ENCODE results near the gene ZC3HAV1. TPM values are rescaled to one million over a fixed set of nuclear protein-coding genes. Genes with fewer than 3 reads are reported as not detected.

The ZC3HAV1 gene
- total RNA-seq, 4 donors from 2014 or later, result 24.4 to 29.7 (median 27.6) TPM

DNA sequence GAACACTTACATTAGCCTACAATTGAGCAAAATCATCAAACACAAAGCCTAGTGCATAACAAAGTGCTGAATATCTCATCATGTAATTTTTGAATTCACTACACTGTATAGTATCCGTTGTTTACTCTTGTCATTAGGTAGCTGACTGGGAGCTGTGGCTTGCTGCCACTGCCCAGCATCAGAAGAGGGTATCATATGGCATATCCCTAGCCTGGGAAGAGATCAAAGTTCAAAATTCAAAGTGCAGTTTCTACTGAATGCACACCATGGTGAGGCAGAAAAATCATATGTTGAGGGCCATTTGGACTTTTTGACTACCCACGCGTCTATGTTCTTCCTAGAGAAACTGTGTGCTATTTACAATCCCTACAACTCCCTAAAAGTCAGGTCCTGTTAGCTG is 7.5 kb upstream of the ZC3HAV1 start:
- TF ChIP-seq CTCF (IDR thresholded peaks at IDR 0.05; ENCODE audit: low read depth), result no peak

- no peak for TF ChIP-seq CTCF (IDR thresholded peaks at IDR 0.05; ENCODE audit: low read depth)
Observed at GRCh38 chr7:139115104-139115503, 5.6 kb upstream of the ZC3HAV1 start.

DNA sequence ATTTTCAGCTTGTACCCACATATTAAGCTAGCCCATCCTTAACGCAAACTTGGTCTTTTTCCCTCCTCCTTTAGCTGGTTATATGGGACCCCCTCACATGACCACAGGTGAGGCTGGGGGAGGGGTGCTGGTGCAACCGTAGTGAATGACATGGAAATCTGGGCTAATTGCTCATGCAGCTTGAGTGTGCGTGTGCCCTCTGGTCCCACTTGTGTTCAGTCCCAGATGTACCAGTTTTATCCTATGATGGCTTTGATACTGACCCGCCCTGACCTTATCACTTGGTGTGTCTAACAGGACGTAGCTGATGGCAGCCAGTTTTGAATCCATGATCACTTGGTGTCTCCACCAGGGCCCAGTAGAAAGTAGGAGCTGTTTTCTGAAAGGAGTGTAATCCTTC is 5.1 kb upstream of the ZC3HAV1 start:
- TF ChIP-seq CTCF (IDR thresholded peaks at IDR 0.05; ENCODE audit: low read depth), result no peak

DNA sequence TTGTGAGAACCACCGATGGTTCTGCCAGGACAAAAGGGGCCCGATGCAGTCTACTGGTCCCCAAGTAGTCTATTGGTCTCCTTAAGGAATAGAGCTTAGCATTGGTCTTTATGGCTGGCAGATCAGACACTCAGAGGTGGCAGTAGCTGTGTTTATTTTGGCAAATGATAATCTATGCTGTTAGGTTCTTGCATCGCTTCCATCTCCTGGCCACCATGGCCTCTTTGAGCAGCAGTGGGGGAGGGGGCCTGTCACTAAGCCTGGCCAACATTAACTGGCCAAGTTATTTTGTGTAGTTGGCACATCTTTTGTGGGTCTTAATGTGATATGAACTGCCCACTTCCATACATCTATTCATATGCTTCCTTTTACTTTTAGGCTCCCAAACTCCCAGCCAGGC is 4.5 kb upstream of the ZC3HAV1 start:
- TF ChIP-seq CTCF (IDR thresholded peaks at IDR 0.05; ENCODE audit: low read depth), result no peak

DNA sequence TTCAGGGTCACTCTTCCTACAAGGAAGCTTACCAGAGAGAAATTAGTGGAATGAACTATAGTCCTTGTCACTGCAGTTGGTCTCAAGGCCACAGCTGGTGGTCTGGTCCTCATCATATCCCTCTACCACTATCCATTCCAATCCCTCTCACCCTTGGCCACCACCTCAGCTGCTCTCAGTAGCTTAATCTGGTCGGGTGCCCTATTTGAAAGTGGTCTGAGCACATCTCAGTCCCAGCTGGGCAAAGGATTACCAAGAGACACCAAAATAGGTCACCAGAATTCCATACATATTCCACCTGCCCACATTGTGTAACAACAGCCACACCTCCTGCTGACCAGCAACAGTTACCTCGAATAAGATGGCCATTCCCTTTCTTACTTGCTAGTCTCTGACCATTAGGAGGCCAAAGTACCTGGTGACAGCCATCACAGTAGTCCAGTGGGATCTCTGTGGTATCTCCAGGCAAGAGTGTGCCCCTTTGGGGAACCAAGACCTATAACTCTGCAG is 3.3 kb upstream of the ZC3HAV1 start:
- no peak for TF ChIP-seq CTCF (IDR thresholded peaks at IDR 0.05; ENCODE audit: low read depth)

DNA sequence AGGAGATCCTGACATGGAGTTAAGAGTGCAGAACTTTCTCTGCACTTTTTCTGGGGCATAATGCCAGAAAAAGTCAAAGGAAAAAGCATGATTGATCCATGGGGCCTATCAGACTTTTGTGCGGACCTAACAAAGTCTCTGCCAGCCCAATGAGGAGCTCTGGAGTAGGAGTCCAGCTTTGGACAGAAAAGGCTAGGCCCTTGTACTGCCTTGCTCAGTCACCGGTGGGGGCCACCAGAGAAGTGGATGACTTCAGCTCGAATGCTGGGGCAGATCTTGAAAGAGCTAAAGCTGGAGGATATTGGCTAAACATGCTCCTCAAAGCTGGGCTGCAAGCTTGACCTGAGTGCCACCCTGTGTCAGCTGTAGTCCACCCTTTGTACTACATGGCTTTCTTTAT is 2.8 kb upstream of the ZC3HAV1 start:
- no peak for TF ChIP-seq CTCF (IDR thresholded peaks at IDR 0.05; ENCODE audit: low read depth)

GRCh38 chr7:139111811-139112301 is 2.3 kb upstream of the ZC3HAV1 start:
- no peak for TF ChIP-seq CTCF (IDR thresholded peaks at IDR 0.05; ENCODE audit: low read depth)
